Adrenal gland (tissue), 12 donors: ENCODE data around the gene ARL15. TPM values are rescaled to one million over a fixed set of nuclear protein-coding genes. Genes with fewer than 3 reads are reported as not detected.

Experiments
- DNase-seq, 7 donors: peaks; one replicate each; pipeline ENCODE4 v3.0.0-alpha.2; 2019 to 2020
- H3K27ac ChIP-seq, 5 donors: fragments of 200-600 bp; sonication (generic) in 4 of 5; 1 replicate in 3 of 5; 2 replicates in 2 of 5; pipeline versions ENCODE4 v1.5.1 to v1.8.0; 2016 to 2020; ENCODE audit warnings: mild to moderate bottlenecking in 1 of 5
- H3K27me3 ChIP-seq: fragments of 200-600 bp; 2 replicates; pipeline ENCODE4 v1.8.0; 2021
- H3K36me3 ChIP-seq, 2 donors: fragments of 200-600 bp; replicated peaks in 1 of 2; 1 replicate in 1 of 2; 2 replicates in 1 of 2; pipeline versions ENCODE4 v1.5.1 to v1.8.0; 2018 to 2022
- H3K4me1 ChIP-seq, 2 donors: fragments of 200-600 bp; replicated peaks in 1 of 2; 1 replicate in 1 of 2; 2 replicates in 1 of 2; pipeline versions ENCODE4 v1.5.1 to v1.8.0; 2018 to 2021
- H3K4me3 ChIP-seq, 4 donors: fragments of 200-600 bp; sonication (generic) in 3 of 4; one replicate each; pipeline ENCODE4 v1.5.1; 2016 to 2018
- H3K9me3 ChIP-seq, 3 donors: fragments of 200-600 bp; sonication (generic) in 1 of 3; replicated peaks in 1 of 3; 1 replicate in 2 of 3; 2 replicates in 1 of 3; pipeline versions ENCODE4 v1.5.1 to v1.8.0; 2016 to 2021
- CTCF ChIP-seq, 6 experiments: fragments of 450-650 bp in 4 of 6; fragments of 200-600 bp in 2 of 6; sonication (generic) in 1 of 6; IDR thresholded peaks; 1 replicate in 5 of 6; 2 replicates in 1 of 6; pipeline versions ENCODE4 v1.5.1 to v1.8.0; 2016 to 2021; ENCODE audit warnings: antibody characterized with exemption in 6 of 6, mild to moderate bottlenecking in 2 of 6, moderate library complexity in 1 of 6
- POLR2A ChIP-seq, 2 donors: fragments of 450-650 bp; IDR thresholded peaks; one replicate each; pipeline ENCODE4 v1.6.1; 2017; ENCODE audit warnings: antibody characterized with exemption in 2 of 2, mild to moderate bottlenecking in 2 of 2, moderate library complexity in 1 of 2
- whole genome bisulfite sequencing, 4 donors: extraction: QIAGEN DNeasy Blood & Tissue Kit in 2 of 4; methylation state at CpG; one replicate each; pipeline versions ENCODE4 v1.1.5 to v1.1.7; 2013 to 2017; 5-methylcytosine and 5-hydroxymethylcytosine counted together
- intact Hi-C, 2 donors: fragments of 100-400 bp; cut with DNase I; formaldehyde crosslinking; loops; one replicate each; pipeline versions ENCODE4 v1.14.1 to v1.15.0; 2022 to 2023
- polyA plus RNA-seq, 3 donors: library from polyadenylated mRNA; stranded (reverse); fragments of 200-250 nt in 2 of 3; fragments of 350-450 nt in 1 of 3; fragmentation: Illumina TruSeq in 1 of 3; extraction: RNeasy Lipid Tissue Mini Kit (QIAGEN cat#74804) in 1 of 3; gene quantifications; one replicate each; pipeline ENCODE4 v1.2.3, GENCODE V29; 2013 to 2014
- total RNA-seq, 9 donors: library from RNA; depleted of rRNA in 4 of 9; stranded (reverse); fragments of >200 nt in 4 of 9; fragments of 120-200 nt in 1 of 9; fragmentation: NEBNext Ultra II Directional in 1 of 9; extraction: Animal tissue kit (Norgen Biotek cat#: 25700) in 1 of 9; gene quantifications; one replicate each; pipeline versions ENCODE4 v1.1.0 to v1.2.4, GENCODE V29; 2013 to 2023
- donor health status: healthy with polysubstance abuse.
- donor health status: Bipolar disorder and iron deficiency.
- donor health status: DM: yes; HTN: yes; CAD: no.
- donor health status: DM: no; HTN: no; CAD: no.
- donor health status: DM: no; HTN: no; CAD: no.
- donor health status: DM: yes; HTN: yes; CAD: no.

ARL15 gene
- total and polyA plus RNA-seq, 12 donors, result 12.1 to 85.6 (median 38.9) TPM

GRCh38 chr5:53930457-53930856, 379.9 kb downstream of the ARL15 start:
- H3K27me3 ChIP-seq, result no peaks in the 10 kb centered on the region
- DNase-seq, result no peak
- H3K36me3 ChIP-seq, result no peaks in the 10 kb centered on the region
- H3K4me1 ChIP-seq, result peaks cover 5 to 19% of the 10 kb centered on the region in 2 donors
- no peak overlapping the region for H3K4me3 ChIP-seq
- 54 to 72% (median 64%) methylated on average over 5 of the region's 5 CpGs for WGBS, 4 donors
- intact Hi-C loops, result no loop called here
- TF ChIP-seq POLR2A (IDR thresholded peaks at IDR 0.05) (no peak), CTCF (IDR thresholded peaks at IDR 0.05) (no peak)
- H3K27ac ChIP-seq, result no peak overlapping the region
- H3K9me3 ChIP-seq, result no peaks in the 10 kb centered on the region

- 93 to 100% (median 98%) methylated on average over 2 of the region's 2 CpGs for WGBS, 4 donors
- intact Hi-C loops, result no loop called here
Measured at GRCh38 chr5:53929570-53929969, 380.8 kb downstream of the ARL15 start.

GRCh38 chr5:53929152-53929551, 381.2 kb downstream of the ARL15 start:
- TF ChIP-seq CTCF (IDR thresholded peaks at IDR 0.05), result no peak
- no peak for TF ChIP-seq POLR2A (IDR thresholded peaks at IDR 0.05)
- Histone ChIP-seq H3K4me1 (peaks cover 5 to 7% of the 10 kb centered on the region in 2 donors), H3K4me3 (no peak overlapping the region), H3K27me3 (no peaks in the 10 kb centered on the region), H3K9me3 (no peaks in the 10 kb centered on the region), H3K36me3 (no peaks in the 10 kb centered on the region), H3K27ac (no peak overlapping the region)
- 55 to 60% (median 56%) methylated on average over 4 of the region's 4 CpGs for WGBS, 4 donors
- intact Hi-C loops, result no loop called here
- no peak for DNase-seq

More at GRCh38 chr5:53929570-53929969, 380.8 kb downstream of the ARL15 start:
- no peak for DNase-seq
- no peaks in the 10 kb centered on the region for H3K36me3 ChIP-seq
- no peak overlapping the region for H3K27ac ChIP-seq
- TF ChIP-seq CTCF (IDR thresholded peaks at IDR 0.05) (no peak), POLR2A (IDR thresholded peaks at IDR 0.05) (no peak)
- H3K9me3 ChIP-seq, result no peaks in the 10 kb centered on the region
- H3K27me3 ChIP-seq, result no peaks in the 10 kb centered on the region
- no peak overlapping the region for H3K4me3 ChIP-seq
- peaks cover 5 to 11% of the 10 kb centered on the region in 2 donors for H3K4me1 ChIP-seq

- H3K4me3 ChIP-seq, result no peak overlapping the region
- H3K36me3 ChIP-seq, result no peaks in the 10 kb centered on the region
- H3K27ac ChIP-seq, result no peak overlapping the region
- 76 to 78% (median 77%) methylated on average over 6 of the region's 6 CpGs for WGBS, 4 donors
- H3K4me1 ChIP-seq, result peaks cover 5 to 7% of the 10 kb centered on the region in 2 donors
- intact Hi-C loops, result no loop called here
- DNase-seq, result no peak
- H3K9me3 ChIP-seq, result no peaks in the 10 kb centered on the region
- H3K27me3 ChIP-seq, result no peaks in the 10 kb centered on the region
- TF ChIP-seq CTCF (IDR thresholded peaks at IDR 0.05) (no peak), POLR2A (IDR thresholded peaks at IDR 0.05) (no peak)
Measured at GRCh38 chr5:53928641-53929040, 381.7 kb downstream of the ARL15 start.
